ENCODE results near the gene SCNN1B.

DNA sequence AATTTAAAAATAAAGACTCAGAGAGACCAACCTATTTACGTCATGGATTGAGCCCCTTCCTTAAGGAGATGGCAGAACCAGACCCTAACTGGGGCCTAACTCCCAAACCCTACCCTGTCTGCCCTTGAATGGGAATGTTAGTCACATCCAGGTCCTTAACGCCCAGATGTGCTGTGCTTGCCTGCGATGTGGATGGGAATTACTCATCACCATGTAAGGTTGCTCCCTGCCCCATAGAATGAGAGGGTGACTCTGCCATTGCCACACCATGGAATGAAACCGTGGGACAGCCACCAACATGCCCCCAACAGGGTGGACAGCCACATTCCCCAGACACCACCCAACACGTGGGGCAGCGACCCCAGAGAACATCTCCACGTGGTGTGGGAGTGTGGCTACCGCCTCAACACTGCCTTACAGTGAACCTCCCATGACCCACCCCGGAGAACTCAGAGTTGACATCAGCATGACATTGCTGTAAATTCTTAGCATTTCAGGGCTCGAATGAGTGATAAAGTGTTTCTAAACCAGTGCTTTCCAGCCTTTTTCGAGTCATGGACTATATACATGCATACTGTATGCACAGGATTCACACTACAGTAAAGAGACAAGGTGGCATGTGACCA lies 31.8 kb downstream of the SCNN1B start:
- TF ChIP-seq, protein P1, sequence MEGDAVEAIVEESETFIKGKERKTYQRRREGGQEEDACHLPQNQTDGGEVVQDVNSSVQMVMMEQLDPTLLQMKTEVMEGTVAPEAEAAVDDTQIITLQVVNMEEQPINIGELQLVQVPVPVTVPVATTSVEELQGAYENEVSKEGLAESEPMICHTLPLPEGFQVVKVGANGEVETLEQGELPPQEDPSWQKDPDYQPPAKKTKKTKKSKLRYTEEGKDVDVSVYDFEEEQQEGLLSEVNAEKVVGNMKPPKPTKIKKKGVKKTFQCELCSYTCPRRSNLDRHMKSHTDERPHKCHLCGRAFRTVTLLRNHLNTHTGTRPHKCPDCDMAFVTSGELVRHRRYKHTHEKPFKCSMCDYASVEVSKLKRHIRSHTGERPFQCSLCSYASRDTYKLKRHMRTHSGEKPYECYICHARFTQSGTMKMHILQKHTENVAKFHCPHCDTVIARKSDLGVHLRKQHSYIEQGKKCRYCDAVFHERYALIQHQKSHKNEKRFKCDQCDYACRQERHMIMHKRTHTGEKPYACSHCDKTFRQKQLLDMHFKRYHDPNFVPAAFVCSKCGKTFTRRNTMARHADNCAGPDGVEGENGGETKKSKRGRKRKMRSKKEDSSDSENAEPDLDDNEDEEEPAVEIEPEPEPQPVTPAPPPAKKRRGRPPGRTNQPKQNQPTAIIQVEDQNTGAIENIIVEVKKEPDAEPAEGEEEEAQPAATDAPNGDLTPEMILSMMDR (IDR thresholded peaks at IDR 0.05) = no peak
- TF ChIP-seq EP300 (IDR thresholded peaks at IDR 0.05) = no peak
